IMR-90 (cell line): Measurements from ENCODE around the gene SRGAP3. TPM values are rescaled to one million over a fixed set of nuclear protein-coding genes. Genes with fewer than 3 reads are reported as not detected.

Experiments
- ATAC-seq: fragments of 200-7000 bp; cut with Tn5 transposase; 2 replicates; pipeline ENCODE4 v1.9.1; 2020; ENCODE audit warnings: low read depth, mild to moderate bottlenecking, moderate library complexity
- BruUV-seq: library from RNA; stranded (reverse); fragments of 400-500 nt; replicated peaks from 2 replicates; lab custom pipeline; 2021; lab: Mats Ljungman, UMichigan
- CTCF ChIA-PET: fragments of 300-600 bp; formaldehyde crosslinking; extraction: SDS; loops from one replicate; lab custom pipeline; 2021; ENCODE audit warnings: antibody characterized with exemption; lab: Yijun Ruan, JAX
- POLR2A ChIA-PET: fragments of 300-600 bp; sonication (Branson Sonifier 250); formaldehyde crosslinking; loops from one replicate; lab custom pipeline; 2022; ENCODE audit warnings: antibody characterized with exemption; ENCODE audit not compliant: unreplicated experiment; lab: Charles Lee
- DNase-seq: peaks from one replicate; pipeline ENCODE4 v3.0.0; 2013
- H2AFZ ChIP-seq: replicated peaks from 2 replicates; pipeline ENCODE3; 2013; ENCODE audit warnings: low read length, mild to moderate bottlenecking; ENCODE audit not compliant: poor library complexity
- H2AK5ac ChIP-seq: 2 replicates; pipeline ENCODE4 v1.6.1; 2013; ENCODE audit warnings: low read depth, low read length, inconsistent platforms
- H2AK9ac ChIP-seq: replicated peaks from 2 replicates; pipeline ENCODE3; 2013; ENCODE audit warnings: mild to moderate bottlenecking, low read depth, low read length, moderate library complexity; ENCODE audit not compliant: poor library complexity
- H2BK120ac ChIP-seq: 2 replicates; pipeline ENCODE4 v1.6.1; 2013; ENCODE audit warnings: low read depth, low read length, inconsistent platforms
- H2BK15ac ChIP-seq: 3 replicates; pipeline ENCODE4 v1.6.1; 2013; ENCODE audit warnings: low read depth, low read length, inconsistent platforms
- H2BK20ac ChIP-seq: 2 replicates; pipeline ENCODE4 v1.6.1; 2013; ENCODE audit warnings: low read depth, mild to moderate bottlenecking, inconsistent platforms, low read length, moderate library complexity
- H2BK5ac ChIP-seq: 2 replicates; pipeline ENCODE4 v1.6.1; 2013; ENCODE audit warnings: mild to moderate bottlenecking, low read depth, low read length, inconsistent platforms; ENCODE audit not compliant: poor library complexity, severe bottlenecking
- H3K14ac ChIP-seq: replicated peaks from 2 replicates; pipeline ENCODE4 v1.6.1; 2013; ENCODE audit warnings: low read depth, low read length, inconsistent platforms
- H3K18ac ChIP-seq: 2 replicates; pipeline ENCODE4 v1.6.1; 2013; ENCODE audit warnings: low read depth, low read length, control low read depth
- H3K23ac ChIP-seq: 2 replicates; pipeline ENCODE4 v1.6.1; 2013; ENCODE audit warnings: low read depth, low read length, inconsistent platforms
- H3K27ac ChIP-seq: 2 replicates; pipeline ENCODE4 v1.5.1; 2013; ENCODE audit warnings: mild to moderate bottlenecking, control low read depth, low read length; ENCODE audit not compliant: insufficient read depth
- H3K27me3 ChIP-seq: 2 replicates; pipeline ENCODE4 v1.6.1; 2013; ENCODE audit warnings: low read length; ENCODE audit not compliant: control insufficient read depth, insufficient read depth
- H3K36me3 ChIP-seq: 2 replicates; pipeline ENCODE4 v1.6.1; 2013; ENCODE audit warnings: low read length, mixed read lengths; ENCODE audit not compliant: control insufficient read depth, insufficient read depth
- H3K4ac ChIP-seq: 2 replicates; pipeline ENCODE4 v1.6.1; 2013; ENCODE audit warnings: low read depth, low read length, inconsistent platforms
- H3K4me1 ChIP-seq: 2 replicates; pipeline ENCODE4 v1.6.1; 2013; ENCODE audit warnings: low read length, mixed read lengths; ENCODE audit not compliant: control insufficient read depth, insufficient read depth
- H3K4me2 ChIP-seq: 2 replicates; pipeline ENCODE4 v1.6.1; 2013; ENCODE audit warnings: low read depth, mild to moderate bottlenecking, control low read depth, low read length, moderate library complexity
- H3K4me3 ChIP-seq: 2 replicates; pipeline ENCODE4 v1.5.1; 2013; ENCODE audit warnings: low read depth, mild to moderate bottlenecking, control low read depth, low read length, moderate library complexity; ENCODE audit not compliant: insufficient read depth
- H3K56ac ChIP-seq: 2 replicates; pipeline ENCODE4 v1.6.1; 2013; ENCODE audit warnings: low read length, inconsistent platforms; ENCODE audit not compliant: insufficient read depth; ENCODE audit errors: extremely low read depth
- H3K79me1 ChIP-seq, 2 experiments: 2 replicates each; pipeline ENCODE4 v1.6.1; 2013; ENCODE audit warnings: low read length in 2 of 2, inconsistent platforms in 1 of 2, low read depth in 1 of 2
- H3K9ac ChIP-seq: 2 replicates; pipeline ENCODE4 v1.6.1; 2013; ENCODE audit warnings: low read depth, low read length, control low read depth
- H3K9me1 ChIP-seq: 2 replicates; pipeline ENCODE4 v1.6.1; 2013; ENCODE audit warnings: low read length, inconsistent platforms; ENCODE audit not compliant: insufficient read depth
- H3K9me3 ChIP-seq: 2 replicates; pipeline ENCODE4 v1.6.1; 2013; ENCODE audit warnings: low read length; ENCODE audit not compliant: control insufficient read depth, insufficient read depth
- H4K20me1 ChIP-seq: 2 replicates; pipeline ENCODE4 v1.6.1; 2013; ENCODE audit warnings: low read length, inconsistent platforms; ENCODE audit not compliant: insufficient read depth
- H4K5ac ChIP-seq: 2 replicates; pipeline ENCODE4 v1.6.1; 2013; ENCODE audit warnings: mild to moderate bottlenecking, low read depth, low read length, control low read depth
- H4K8ac ChIP-seq, 2 experiments: 2 replicates each; pipeline ENCODE4 v1.6.1; 2013; ENCODE audit warnings: low read depth in 2 of 2, low read length in 2 of 2, control low read depth in 1 of 2, inconsistent platforms in 1 of 2
- H4K91ac ChIP-seq: 2 replicates; pipeline ENCODE4 v1.6.1; 2013; ENCODE audit warnings: low read depth, low read length, inconsistent platforms; ENCODE audit not compliant: insufficient read depth
- CTCF ChIP-seq: conservative IDR thresholded peaks from 2 replicates; pipeline ENCODE4 v1.5.1; 2012; ENCODE audit warnings: mild to moderate bottlenecking, low read depth, low read length, improper control_type of control experiment
- FOS ChIP-seq: fragments of 150-350 bp; IDR thresholded peaks from 2 replicates; pipeline ENCODE4 v1.6.1; 2016; ENCODE audit warnings: low read depth, low read length
- MAFK ChIP-seq: IDR thresholded peaks from 2 replicates; pipeline ENCODE4 v1.6.1; 2012; ENCODE audit warnings: low read depth, low read length, improper control_type of control experiment
- MXI1 ChIP-seq: IDR thresholded peaks from 2 replicates; pipeline ENCODE4 v1.6.1; 2012; ENCODE audit warnings: low read depth, mild to moderate bottlenecking, low read length, moderate library complexity, borderline replicate concordance
- NFE2L2 ChIP-seq: fragments of 150-350 bp; IDR thresholded peaks from 2 replicates; pipeline ENCODE4 v1.6.1; 2016; ENCODE audit warnings: low read depth, mild to moderate bottlenecking, low read length
- POLR2A ChIP-seq: IDR thresholded peaks from 2 replicates; pipeline ENCODE4 v1.6.1; 2012; ENCODE audit warnings: mild to moderate bottlenecking, low read depth, low read length
- RAD21 ChIP-seq: IDR thresholded peaks from 2 replicates; pipeline ENCODE4 v1.6.1; 2012; ENCODE audit warnings: low read length, improper control_type of control experiment
- RCOR1 ChIP-seq: IDR thresholded peaks from 2 replicates; pipeline ENCODE4 v1.6.1; 2012; ENCODE audit warnings: mild to moderate bottlenecking, low read length, improper control_type of control experiment; ENCODE audit not compliant: insufficient replicate concordance
- RFX5 ChIP-seq: IDR thresholded peaks from 2 replicates; pipeline ENCODE4 v1.8.0; 2012; ENCODE audit warnings: low read depth, mild to moderate bottlenecking, low read length, moderate library complexity
- SMC3 ChIP-seq: fragments of 150-350 bp; IDR thresholded peaks from 2 replicates; pipeline ENCODE4 v1.6.1; 2016; ENCODE audit warnings: low read depth, mild to moderate bottlenecking, antibody characterized with exemption, low read length, moderate library complexity
- WGBS, 2 experiments: methylation state at CpG; one replicate each; pipeline versions ENCODE4 v1.1.5 to v1.1.7; 2013; ENCODE audit warnings: missing lambda C conversion rate in 2 of 2; ENCODE audit not compliant: insufficient read length in 1 of 2; ENCODE audit errors: extremely low coverage in 2 of 2; 5-methylcytosine and 5-hydroxymethylcytosine counted together
- dilution Hi-C: fragments of 300-500 bp; cut with HindIII; formaldehyde crosslinking; loops from one replicate; pipeline ENCODE4 v1.14.3; 2018; ENCODE audit warnings: low sequenced_read_pairs; ENCODE audit not compliant: unreplicated experiment
- in situ Hi-C: fragments of 300-500 bp; cut with MboI; formaldehyde crosslinking; loops from 3 replicates; pipeline ENCODE4 v1.14.3; 2019; ENCODE audit warnings: low sequenced_read_pairs, inconsistent platforms, mixed read lengths
- intact Hi-C: fragments of 100-400 bp; cut with micrococcal nuclease; formaldehyde crosslinking; loops from 2 replicates; pipeline ENCODE4 v1.10.0; 2022
- polyA plus RNA-seq, 3 experiments: library from polyadenylated mRNA; depleted of rRNA; stranded (reverse); fragments of >200 nt; gene quantifications; 2 replicates each; pipeline ENCODE4 v1.2.3, GENCODE V29; 2012; ENCODE audit warnings: low replicate concordance in 1 of 3
- total RNA-seq: library from RNA; depleted of rRNA; stranded (reverse); fragments of >200 nt; gene quantifications from 2 replicates; pipeline ENCODE4 v1.2.3, GENCODE V29; 2012

SRGAP3 gene
- total and polyA plus RNA-seq, 2 of the 4 experiments (the other 2 are of a cell fraction) = 0.68 to 1.4 TPM

GRCh38 chr3:9137676-9138075 lies 111.8 kb downstream of the SRGAP3 start:
- Histone ChIP-seq H2BK120ac (no peak overlapping the region), H4K91ac (no peak overlapping the region), H3K27ac (no peak overlapping the region), H3K9me3 (peaks cover 2% of the 10 kb centered on the region; the same call in 1 of the 2 replicates), H2AK5ac (no peak overlapping the region), H3K79me1 (no peaks in the 10 kb centered on the region), H2BK15ac (no peak overlapping the region), H3K18ac (no peak overlapping the region), H3K14ac (no peak overlapping the region), H4K8ac (no peak overlapping the region), H3K9ac (no peak overlapping the region), H3K27me3 (peaks cover 19% of the 10 kb centered on the region), H3K36me3 (no peaks in the 10 kb centered on the region), H2BK20ac (no peak overlapping the region), H4K5ac (no peak overlapping the region), H4K20me1 (no peaks in the 10 kb centered on the region), H2AK9ac (no peak overlapping the region), H3K4me2 (no peak overlapping the region), H3K23ac (no peak overlapping the region), H2AFZ (no peak overlapping the region), H2BK5ac (no peak overlapping the region), H3K4me3 (no peak overlapping the region), H3K4ac (no peak overlapping the region), H3K4me1 (no peaks in the 10 kb centered on the region), H3K9me1 (no peaks in the 10 kb centered on the region), H3K56ac (no peak overlapping the region)
- intact Hi-C loops = no loop called here
- DNase-seq = no peak
- TF ChIP-seq NFE2L2 = no peak
- no peak for TF ChIP-seq MXI1
- no peak for TF ChIP-seq RAD21
- no peak for TF ChIP-seq POLR2A
- no peak for TF ChIP-seq RCOR1
- no peak for TF ChIP-seq MAFK
- TF ChIP-seq CTCF = no peak
- TF ChIP-seq SMC3 = no peak
- no peak for TF ChIP-seq RFX5
- TF ChIP-seq FOS = no peak
- no peak for ATAC-seq
- in situ Hi-C loops = no loop called here
- BruUV-seq = no TSS peak
- ChIA-PET POLR2A (no interaction called here), CTCF (no interaction called here)
- WGBS, 2 experiments = no CpG with 5 or more reads among the region's 4 CpGs
- dilution Hi-C loops = no loop called here
